Stimulated activated CD8-positive, alpha-beta memory T cell treated with anti-CD3 and anti-CD28 coated beads, Interleukin-15, amount 100 ng/mL, for 1 hour (primary cell): Measurements from ENCODE around the gene KSR2.
"Not testable (repeated sequence)": the region's sequence is repeated elsewhere in the genome, so short reads cannot be mapped to it uniquely, and the experiment has no call there.

ENCODE experiments used
- DNase-seq: peaks from one replicate; pipeline ENCODE4 v3.0.0-alpha.2; 2020; ENCODE audit warnings: low read depth

Gene KSR2

DNA sequence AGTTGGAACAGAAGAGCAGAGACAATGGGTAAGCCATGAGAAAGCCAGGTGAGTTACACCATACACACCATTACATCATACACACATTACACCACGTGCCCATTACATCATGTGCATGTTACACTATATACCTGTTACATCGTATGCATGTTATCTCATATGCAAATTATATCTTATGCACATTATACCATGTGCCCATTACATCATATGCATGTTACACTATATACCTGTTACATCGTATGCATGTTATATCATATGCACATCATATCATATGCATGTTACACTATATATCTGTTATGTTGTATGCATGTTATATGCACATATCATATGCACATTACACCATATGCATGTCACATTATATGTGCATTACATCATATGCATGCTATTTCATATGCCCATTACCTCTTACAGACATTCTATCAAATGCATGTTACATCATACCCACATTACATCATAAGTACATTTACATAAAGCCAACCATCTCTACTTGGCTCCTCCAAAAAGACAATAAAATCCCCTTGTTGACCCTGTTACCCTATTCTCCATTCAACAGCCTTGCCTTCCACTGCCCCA is 207.2 kb downstream of the KSR2 start:
- DNase-seq: no peak

DNA sequence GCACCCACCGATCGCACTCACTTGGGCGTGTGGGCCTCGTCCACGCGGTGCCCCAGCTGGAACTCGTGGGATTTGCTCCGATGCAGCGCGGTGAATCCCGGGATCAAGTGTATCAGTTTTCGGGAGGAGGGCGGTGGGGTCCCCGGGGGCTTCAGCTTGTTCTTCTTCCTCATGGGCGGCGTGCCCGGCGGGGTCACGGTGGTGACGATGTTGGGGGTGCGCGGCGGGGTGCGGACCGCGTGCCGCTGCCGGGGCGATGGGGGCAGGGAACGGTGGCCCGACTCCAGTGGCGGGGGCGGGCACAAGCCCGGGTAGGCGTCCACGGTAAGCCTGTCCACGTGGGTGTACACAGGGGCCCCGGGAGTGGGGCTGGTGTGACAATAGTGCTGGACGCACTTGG is 207.8 kb downstream of the KSR2 start:
- no peak for DNase-seq

DNA sequence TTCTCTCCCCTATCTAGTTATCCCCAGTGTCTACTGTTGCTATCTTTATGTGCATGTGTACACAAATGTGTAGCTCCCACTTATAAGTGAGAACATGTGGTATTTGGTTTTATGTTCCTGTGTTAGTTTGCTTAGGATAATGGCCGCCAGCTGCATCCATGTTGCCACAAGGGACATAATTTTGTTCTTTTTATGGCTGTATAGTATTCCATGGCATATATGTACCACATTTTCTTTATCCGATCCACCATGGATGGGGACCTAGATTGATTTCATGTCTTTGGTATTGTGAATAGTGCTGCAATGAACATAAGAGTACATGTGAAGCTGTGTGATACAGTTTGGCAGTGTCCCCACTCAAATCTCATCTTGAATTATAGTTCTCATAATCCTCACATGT is 218.1 kb downstream of the KSR2 start:
- DNase-seq: no peak

DNA sequence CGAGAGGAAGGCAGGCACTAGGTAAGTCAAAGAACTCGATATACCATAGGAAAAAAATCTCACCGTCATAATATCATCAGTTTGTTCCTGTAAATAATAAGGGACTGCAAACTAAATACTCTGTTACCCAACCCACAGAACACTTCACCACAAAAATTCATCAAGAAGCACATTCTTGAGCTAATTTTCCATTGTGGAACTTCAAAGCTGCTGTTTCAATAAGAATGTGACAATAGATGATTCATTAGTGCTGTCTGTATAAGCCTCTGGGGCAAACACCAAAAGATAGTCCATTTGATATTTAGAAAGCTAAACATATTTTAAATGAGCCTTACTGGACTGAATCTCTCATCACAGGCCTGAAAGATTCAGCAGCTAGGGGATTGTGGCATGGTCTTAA is 219.4 kb downstream of the KSR2 start:
- no peak for DNase-seq

DNA sequence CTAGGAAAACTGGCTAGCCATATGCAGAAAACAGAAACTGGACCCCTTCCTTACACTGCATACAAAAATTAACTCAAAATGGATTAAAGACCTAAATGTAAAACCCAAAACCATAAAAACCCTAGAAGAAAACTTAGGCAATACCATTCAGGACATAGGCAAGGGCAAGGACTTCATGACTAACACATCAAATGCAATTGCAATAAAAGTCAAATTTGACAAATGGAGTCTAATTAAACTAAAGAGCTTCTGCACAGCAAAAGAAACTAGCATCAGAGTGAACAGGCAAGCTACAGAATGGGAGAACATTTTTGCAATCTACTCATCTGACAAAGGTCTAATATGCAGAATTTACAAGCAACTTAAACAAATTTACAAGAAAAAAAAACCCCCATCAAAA is 222.4 kb downstream of the KSR2 start:
- not testable (repeated sequence) for DNase-seq

DNA sequence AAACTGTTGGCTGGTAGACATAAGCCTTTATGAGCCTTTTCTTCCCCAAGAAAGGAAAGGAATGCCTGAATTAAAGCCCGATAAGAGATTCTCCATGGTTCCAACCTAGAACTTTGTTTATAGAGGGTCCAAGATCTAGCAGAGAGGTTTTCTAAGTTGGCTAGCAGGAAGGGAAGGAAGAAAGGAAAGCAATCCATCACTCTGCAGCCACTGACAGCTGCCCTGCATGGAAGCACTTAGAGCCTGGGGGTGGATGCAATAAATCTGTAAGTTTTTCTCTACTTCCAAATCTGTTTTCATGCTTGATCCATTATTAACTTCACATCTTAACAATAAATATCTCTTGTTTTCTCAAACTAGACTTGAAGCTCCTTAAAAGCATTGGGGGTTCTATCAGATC is 224.4 kb downstream of the KSR2 start:
- DNase-seq: no peak

DNA sequence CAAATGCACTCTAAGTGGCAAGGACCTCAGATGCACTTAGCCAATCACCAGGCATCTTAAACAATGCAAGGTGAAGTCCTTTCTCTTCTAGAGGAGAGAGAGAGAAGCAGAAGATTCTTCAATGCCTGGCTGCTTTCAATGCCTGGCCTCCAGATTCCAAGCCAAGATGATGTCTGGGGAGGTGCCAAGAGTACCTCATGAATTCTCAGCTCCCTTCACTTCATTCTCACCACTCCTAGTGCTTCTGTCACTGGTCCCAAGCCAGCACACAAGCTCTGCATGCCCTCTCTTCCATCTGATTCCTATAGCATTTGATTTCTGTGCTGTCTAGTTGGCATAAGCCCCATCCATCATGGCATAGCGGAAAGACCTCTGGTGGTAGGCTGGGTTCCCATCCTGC is 225.0 kb downstream of the KSR2 start:
- no peak for DNase-seq

DNA sequence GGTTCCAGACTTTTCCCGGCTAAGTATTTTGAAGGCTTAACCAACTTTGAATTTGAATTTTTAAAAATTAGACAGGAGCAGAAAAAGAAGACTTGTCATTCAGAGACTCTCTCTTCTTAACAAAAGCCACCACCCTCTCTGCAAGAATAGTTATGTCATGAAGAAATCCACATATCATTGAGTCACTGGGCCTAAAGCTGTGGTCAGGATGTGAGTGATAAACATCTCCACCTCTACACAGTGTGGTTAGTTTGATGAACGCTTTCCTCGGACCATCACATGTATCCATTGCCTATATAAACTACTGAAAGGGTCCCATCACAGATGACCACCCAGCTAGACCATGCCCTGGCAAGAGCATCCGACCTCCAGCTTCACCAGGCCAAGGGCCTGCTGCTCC is 226.1 kb downstream of the KSR2 start:
- no peak for DNase-seq

DNA sequence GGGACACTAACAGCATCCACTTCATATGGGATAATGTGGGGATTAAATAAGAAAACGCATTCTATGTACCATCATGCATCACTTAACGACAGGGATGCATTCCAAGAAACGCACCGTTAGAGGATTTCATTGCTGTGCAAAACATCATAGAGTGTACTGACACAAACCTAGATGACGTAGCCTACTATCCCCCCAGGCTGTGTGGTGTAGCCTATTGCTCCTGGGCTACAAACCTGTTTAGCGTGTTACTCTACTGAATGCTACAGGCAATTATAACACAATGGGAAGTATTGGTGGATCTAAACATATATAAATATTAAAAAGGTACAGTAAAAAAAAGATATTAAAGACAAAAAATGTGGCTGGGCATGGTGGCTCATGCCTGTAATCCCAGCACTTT is 230.6 kb downstream of the KSR2 start:
- no peak for DNase-seq

DNA sequence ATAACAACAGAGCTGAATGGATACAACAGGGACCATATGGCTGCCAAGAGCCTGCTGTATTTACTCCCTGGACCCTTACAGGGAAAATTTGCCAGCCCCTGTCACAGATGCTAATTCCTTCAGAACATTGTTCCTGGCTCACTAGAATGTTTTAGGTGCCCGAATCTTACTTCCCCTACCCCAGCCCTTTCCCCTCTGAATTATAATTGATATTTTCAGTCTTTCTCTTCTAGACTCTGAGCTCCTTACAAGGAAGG is 235.3 kb downstream of the KSR2 start:
- no peak for DNase-seq

DNA sequence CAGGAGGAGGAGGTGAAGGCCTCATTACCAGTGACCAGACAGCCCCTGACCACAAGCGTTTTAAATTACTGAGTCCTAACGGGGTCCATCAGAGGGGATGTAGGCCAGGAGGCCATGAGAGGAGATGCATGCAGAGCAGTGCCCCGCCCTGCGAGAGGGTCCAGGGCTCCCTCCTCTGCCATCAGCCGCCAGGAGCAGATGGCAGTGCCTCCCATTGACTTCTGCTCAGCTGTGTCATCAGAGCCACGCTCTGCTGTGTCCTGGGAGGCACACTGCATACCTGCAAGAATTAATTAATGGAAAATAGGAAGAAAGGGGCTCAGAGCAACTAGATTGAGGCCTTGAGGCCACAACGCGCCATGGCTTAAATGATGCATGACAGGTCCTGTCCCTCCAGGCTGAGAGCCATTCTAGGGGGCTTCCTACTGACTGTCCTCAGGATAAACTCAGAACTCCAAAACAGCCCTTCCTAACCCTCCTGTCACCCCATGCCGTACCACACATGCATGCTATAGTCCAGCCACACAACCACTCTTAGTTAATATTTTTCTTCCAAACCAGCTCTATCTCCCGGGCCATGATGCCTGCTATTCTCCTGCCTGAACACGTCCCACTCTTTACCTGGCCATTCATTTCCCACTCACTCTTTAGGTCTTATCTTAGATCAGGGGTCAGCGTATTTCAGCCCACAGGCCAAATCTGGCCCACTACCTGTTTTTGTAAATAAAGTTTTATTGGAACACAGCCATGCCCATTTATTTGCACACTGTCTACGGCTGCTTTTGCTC is 235.8 kb downstream of the KSR2 start:
- DNase-seq: no peak

DNA sequence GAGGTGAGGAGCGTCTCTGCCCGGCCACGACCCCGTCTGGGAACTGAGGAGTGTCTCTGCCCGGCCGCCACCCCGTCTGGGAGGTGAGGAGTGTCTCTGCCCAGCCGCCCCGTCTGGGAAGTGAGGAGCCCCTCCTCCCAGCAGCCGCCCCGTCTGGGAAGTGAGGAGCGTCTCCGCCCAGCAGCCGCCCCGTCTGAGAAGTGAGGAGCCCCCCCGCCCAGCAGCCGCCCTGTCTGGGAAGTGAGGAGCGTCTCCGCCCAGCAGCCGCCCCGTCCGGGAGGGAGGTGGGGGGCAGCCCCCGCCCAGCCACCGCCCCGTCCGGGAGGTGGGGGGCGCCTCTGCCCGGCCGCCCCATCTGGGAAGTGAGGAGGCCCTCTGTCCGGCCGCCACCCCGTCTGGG is 237.7 kb downstream of the KSR2 start:
- DNase-seq: not testable (repeated sequence)

DNA sequence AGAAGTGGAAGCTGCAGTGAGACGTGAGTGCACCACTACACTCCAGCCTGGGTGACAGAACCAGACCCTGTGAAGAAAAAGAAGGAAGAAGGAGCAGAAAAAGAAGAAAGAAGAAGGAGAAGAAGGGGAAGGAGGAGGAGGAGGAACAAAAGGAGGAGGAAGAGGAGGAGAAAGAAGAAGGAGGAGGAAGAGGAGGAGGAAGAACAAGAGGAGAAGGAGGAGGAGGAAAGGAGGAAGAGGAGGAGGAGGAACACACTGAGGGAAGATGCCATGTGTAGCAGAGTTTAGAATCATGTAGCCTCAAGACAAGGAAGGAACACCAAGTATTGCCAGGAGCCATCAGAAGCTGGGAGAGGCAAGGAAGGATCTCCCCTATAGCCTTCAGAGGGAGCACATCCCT is 241.5 kb downstream of the KSR2 start:
- DNase-seq: no peak

DNA sequence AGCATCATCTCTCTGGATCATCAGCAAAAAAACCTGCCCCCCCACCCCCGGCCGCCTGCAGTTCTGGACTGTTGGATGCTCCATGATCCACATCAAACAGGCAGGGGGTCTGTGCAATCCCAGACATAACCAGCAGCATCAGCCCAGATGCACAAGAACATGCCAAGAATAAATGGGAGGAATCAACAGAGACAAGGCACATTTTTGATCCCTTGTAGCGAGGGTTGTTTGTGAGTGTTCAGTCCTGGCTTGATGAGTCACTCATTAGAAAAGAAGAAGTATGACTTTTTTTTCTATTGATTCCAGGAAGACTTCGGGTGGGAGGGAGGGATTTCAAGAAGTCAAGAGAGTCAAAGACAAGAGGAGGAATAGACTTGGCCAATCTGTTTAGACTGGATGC is 244.2 kb downstream of the KSR2 start:
- DNase-seq: no peak

DNA sequence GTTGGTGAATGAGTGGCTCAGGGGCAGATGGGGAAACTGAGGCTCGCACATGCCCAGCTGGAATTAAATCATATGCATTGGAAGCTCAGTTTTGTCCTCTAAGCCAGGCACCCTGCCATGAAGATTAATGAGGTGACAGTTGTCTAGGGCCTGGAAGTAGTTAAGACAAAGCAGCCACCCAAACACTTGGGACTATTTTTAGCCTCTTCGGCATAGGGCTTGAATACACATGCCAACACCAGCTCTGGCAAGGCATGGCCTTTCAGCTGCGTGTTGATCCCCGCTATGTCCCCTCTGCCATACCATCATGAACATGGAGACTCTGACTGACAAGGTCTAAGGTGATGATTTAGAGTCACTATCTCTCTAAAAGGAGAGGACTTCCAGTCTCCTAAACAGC is 250.2 kb downstream of the KSR2 start:
- no peak for DNase-seq

DNA sequence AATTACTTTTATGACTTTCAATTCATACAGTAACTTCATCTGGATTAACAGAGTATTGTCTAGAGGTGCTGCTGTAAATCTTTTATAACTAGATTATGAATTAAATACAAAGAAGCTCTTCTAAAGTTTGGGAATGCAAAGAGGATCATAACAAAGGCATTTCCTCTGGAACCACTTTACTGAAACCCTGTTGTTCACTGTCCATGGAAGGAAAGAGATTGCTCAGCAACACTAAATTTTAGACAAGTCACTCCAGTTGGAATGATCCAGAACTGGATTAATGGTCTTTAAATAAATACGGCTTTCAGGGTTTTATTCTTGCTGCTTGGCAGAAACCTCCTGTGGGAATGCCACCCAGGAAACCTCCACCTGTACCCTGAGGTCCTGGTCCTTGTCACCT is 250.6 kb downstream of the KSR2 start:
- DNase-seq: no peak

DNA sequence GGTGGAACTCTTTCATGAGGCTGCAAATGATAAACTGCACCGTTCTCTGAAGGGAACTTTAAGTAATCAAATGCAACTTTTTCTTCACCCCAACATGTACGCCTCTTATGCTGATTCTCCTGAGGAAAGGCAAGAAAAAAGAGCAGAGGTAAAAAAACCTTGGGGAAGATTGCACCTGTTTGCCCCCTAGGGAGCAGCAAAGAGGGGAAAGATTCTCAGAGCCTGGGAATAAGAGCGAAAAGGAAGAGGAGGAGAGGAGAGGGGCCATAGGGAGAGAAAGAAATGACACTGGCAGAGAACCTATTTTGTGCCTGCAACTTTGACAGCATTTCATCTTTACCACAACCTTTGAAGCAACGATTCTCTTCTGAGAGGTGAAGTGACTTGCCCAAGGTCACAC is 254.6 kb downstream of the KSR2 start:
- DNase-seq: no peak

DNA sequence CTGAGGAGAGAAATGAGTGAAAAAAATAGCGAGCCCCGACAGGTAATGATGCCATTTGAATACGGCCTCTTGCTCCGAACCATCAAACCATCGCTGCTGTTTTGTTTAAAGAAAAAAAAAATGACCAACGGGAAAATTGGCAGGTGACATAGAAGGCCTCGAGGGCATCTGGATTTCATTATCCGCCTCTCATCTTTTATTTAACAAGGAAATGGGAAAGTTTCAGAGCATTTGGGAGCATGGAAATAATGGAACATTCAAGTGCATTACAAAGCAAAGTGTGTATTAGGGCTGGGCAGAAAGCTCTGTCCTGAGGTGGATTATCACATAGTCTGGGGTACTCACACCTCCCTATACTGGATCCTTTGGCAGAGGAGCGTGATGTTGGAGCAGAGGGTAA is 258.7 kb downstream of the KSR2 start:
- no peak for DNase-seq

DNA sequence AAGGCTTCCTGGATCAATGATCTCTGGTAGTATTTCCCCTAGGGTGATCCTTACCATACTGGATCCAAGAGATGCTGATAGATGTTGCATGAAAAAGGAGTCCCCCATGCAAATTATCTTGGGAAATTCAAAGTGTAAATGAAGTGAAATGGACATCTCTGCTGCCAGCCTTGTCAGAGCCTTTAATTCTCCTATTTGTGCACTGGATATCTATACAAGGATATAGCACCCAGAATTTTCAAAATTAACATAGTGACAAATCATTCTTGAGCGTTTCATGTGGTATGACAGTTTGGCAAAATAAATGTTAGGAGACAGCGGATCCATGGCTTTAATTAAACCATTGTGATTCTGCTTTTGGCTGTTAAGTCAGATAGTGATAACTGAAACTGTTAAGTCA is 260.9 kb downstream of the KSR2 start:
- DNase-seq: no peak

DNA sequence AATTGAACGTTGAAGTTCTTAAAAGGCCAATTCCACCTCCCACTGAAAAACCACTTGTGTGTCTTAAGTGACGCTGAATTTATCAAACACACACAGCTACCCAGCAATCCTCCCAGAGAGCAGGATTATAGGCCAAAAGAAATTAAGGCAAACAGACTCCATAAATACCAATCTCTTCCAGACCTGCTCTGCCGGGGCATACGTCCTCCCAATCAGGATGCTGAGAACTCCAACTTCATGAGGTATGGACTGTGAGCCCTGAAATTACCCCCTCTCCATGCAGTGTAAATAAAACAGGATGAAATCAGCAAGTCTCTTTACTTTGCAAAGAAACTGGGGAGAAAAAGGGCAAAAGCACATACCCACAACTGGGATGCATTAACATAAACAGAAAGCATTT is 265.2 kb downstream of the KSR2 start:
- DNase-seq: no peak

DNA sequence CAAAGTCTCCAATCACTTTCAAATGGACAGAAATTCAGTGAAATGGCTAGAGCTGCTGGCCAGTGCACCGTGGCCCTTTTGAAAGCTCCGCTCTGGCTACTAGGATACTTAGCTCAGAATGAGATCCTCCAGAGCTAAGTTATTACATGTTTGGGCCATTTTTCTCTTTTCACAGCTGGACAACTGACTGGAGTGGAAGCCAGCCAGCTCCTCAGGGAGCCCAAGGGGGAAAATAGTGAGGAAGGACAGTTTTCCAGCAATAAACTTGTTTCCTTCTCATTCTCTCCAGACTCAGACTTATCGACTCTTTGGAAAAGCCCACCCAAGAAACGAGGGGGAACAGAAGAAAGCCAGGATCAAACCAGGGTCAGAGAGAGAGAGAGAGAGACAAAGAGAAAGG is 266.0 kb downstream of the KSR2 start:
- DNase-seq: no peak

DNA sequence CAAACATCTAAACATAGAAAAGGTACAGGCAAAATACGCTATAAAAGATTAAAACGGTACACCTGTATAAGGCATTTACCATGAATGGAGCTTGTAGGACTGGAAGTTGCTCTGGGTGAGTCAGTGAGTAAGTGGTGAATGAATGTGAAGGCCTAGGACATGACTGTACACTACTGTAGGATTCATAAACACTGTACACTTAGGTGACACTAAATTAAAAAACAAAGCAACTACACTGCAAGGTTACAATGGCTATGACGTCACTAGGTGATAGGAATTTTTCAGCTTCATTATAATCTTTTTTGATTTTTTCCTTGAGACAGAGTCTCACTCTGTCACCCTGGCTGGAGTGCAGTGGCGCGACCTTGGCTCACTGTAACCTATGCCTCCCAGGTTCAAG is 269.2 kb downstream of the KSR2 start:
- no peak for DNase-seq

DNA sequence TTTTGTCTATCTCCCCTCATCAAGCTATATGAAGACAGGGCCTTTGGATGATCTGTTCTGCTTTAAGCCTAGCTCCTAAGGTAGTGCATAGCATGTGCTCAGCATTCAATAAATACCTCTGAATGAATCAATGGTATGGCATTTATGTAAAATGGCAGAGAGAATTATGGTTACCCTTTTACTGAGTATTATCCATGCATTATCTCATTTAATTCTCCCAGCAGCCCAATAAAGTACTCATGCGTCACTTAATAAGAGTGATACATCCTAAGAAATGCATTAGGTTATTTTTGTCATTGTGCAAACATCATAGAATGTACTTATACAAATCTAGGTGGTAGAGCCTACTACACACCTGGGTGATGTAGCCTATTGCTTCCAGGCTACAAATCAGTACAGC is 269.7 kb downstream of the KSR2 start:
- DNase-seq: no peak

DNA sequence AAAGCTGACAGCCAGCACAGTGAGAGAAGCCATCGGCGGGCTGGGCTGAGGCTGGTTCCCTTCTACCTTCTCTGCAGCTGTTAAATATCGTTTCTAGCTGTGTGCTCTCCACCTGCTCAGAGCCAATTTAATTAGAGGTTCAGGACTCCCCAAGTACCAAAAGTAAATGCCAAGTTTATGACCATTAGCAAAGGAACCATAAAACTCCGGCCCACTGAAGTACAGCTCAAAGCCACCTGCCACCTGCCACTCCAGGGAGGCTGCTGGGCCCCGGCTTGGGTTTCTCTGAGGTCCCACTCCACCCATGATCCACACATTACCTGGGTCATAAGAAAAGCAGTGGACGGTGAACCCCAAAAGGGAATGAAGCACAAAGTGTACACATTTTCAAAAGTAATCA is 272.8 kb downstream of the KSR2 start:
- no peak for DNase-seq

DNA sequence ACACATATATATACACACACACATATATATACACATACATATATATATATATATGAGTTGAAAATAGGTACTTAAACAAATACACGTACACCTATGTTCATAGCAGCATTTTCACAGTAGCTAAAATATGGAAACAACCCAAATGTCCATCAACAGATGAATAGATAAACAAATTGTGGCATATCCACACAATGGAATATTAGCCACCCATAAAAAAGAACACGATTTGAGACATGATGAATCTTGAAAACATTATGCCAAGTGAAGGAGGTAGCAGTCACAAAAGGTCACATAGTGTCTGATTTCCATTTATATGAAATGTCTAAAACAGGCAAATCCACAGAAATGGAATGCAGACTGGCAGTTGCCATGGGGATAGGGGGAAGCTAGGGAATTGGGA is 276.3 kb downstream of the KSR2 start:
- DNase-seq: no peak
